Measurements from ENCODE around the gene SLC6A8. TPM values are rescaled to one million over a fixed set of nuclear protein-coding genes. Genes with fewer than 3 reads are reported as not detected.
A peak's percentile ranks its signal among the peaks of the same experiment; 100 is the strongest.
"Not testable (repeated sequence)": the region's sequence is repeated elsewhere in the genome, so short reads cannot be mapped to it uniquely, and the experiment has no call there.

Gene SLC6A8
- total RNA-seq, 1 experiment from 2014 or later = 9.5 TPM

DNA sequence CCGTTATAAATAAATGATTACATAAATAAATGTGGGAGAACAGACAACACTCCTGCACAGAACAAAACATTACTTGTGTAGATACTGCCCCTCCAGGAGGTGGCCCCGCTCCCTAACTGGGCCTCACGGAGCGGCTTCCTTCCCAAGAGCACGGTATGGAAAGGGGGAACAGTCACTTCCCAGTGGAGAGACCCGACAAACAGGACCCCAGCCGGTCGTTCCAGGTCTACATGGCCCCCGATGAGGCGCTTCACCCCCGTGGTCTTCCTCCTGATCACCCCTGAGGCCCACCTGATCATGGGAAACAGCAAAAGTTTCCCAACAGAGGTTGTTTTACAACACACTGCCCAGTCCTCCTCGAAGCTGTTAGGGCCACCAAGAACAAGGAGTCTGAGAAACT is 6.6 kb upstream of the SLC6A8 start:
- Histone ChIP-seq H3K4me3 (no peak overlapping the region), H3K36me3 (no peaks in the 10 kb centered on the region), H3K9me3 (replicated peaks) (no peaks in the 10 kb centered on the region), H3K27ac (no peak overlapping the region), H3K4me1 (no peaks in the 10 kb centered on the region), H3K27me3 (no peaks in the 10 kb centered on the region)
- DNase-seq = no peak

DNA sequence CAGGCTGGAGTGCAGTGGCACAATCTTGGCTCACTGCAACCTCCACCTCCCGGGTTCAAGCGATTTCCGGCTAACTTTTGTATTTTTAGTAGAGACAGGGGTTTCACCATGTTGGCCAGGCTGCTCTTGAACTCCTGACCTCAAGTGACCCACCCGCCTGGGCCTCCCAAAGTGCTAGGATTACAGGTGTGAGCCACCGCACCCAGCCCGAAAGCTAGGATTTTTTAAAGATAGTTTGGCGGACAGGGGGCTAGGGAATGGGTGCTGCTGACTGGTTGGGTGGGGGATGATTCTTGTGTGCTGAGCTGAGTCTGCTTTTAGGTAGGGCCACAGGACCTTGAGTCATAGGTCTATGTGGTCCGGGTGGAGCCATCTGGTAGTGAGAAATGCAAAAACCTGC is 4.2 kb upstream of the SLC6A8 start:
- H3K4me1 ChIP-seq; H3K36me3 ChIP-seq; DNase-seq; H3K9me3 ChIP-seq (replicated peaks); H3K27me3 ChIP-seq; H3K4me3 ChIP-seq; H3K27ac ChIP-seq: not testable (repeated sequence)

DNA sequence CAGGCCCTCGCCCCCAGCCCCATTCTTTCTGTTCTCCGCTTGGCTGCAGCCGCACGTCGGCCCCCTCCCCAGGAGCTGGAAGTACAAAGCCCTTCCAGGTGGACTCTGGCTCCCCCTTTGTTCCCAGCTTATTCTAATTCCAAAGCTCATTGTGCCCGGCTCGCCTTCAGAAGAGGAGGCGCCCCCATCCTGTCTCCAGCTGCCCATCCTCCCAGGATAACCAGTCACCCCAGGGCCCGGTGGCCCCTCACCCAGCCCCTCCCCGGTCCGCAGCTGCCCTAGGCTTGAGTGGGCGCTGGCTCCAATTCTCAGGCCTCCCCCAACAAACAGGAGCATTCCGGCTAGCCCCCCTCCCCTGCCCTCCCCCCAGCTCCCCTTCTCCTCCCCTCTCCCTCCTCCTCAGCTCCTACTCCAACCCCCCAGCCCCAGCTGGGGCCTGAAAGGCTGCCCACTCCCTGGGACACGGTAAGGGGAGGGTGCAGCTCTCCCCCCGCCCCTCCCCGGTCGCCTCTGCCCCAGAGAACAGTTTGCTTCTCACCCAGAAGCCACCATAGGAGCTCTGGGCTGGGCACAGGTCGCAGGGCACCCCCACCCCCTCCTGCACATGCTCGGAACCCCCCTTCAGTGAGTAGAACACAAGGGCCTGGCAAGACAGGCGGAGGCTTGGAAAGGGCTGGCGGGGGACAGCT is 3.1 kb upstream of the SLC6A8 start:
- Histone ChIP-seq H3K4me1 (no peaks in the 10 kb centered on the region), H3K27ac (no peak overlapping the region), H3K36me3 (no peaks in the 10 kb centered on the region), H3K4me3 (no peak overlapping the region), H3K27me3 (no peaks in the 10 kb centered on the region), H3K9me3 (replicated peaks) (no peaks in the 10 kb centered on the region)
- DNase-seq = no peak

DNA sequence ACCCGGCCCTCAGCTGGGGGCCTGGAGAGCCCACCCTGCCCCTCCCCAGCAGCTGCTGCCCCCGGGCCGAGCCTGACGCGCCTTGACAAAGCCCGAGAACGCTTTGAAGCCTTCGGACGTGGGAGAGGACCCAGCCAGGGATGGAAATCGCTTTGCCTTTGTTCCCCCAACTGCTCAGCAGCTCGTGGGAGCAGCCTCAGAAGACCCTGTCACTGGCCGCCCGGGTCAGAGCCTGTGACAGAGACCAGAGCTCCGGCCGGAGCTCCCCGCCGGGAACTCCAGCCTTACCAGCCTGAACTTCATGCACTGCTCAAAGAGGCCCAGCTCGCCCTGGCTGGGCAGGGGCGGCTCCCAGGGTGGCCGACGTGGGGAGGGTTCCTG is 2.6 kb upstream of the SLC6A8 start:
- Histone ChIP-seq H3K9me3 (replicated peaks) (no peaks in the 10 kb centered on the region), H3K4me3 (no peak overlapping the region), H3K36me3 (no peaks in the 10 kb centered on the region), H3K27me3 (no peaks in the 10 kb centered on the region), H3K27ac (no peak overlapping the region), H3K4me1 (no peaks in the 10 kb centered on the region)
- no peak for DNase-seq

DNA sequence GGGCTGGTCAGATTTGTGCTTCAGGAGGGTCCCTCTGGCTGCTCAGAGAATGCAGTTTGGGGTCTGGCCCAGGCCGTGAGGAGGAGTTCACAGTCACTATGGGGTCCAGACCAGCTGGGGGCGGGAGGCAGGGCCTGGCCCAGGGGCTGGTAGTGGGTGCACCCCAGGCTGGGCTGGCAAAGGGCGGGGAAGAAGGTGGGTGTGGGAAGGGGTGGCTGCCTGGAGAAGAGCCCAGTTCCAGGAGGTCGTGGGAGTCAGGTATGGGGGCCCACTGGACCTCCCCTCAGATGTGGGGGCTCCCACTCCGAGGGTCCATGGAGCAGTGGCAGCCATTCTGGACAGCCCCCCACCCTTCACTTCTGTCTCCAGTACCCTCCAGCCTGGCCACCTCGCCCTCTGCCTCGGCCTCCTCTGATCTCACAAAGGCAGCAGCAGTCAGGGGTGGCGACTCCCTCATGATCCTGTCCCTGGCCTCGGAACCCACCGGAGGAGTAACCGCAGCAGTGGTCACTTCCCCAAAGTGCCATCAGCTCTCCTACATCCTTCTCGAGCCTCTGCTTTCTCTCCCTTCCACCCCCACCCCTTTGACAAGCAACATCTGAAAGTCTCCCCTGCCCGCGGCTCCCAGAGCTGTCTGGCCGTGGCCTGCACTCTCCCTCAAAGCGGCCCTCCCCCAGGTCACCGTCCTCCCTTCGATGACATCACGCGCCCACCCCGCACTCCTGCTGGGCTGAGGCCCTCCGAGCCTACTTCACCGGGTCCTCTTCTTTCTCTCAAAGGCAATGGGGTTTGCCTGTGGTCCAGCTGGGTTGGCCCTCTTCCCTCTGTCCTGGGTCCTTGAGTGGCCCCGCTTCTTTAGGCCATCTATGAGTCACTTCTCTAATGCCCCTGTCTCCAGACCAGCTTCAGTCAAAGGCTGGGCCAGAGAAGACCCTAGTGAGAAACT is 1.7 kb upstream of the SLC6A8 start:
- no peak overlapping the region for H3K4me3 ChIP-seq
- no peaks in the 10 kb centered on the region for H3K4me1 ChIP-seq
- H3K27ac ChIP-seq = no peak overlapping the region
- no peak for DNase-seq
- no peaks in the 10 kb centered on the region for H3K9me3 ChIP-seq (replicated peaks)
- H3K27me3 ChIP-seq = no peaks in the 10 kb centered on the region
- H3K36me3 ChIP-seq = no peaks in the 10 kb centered on the region

DNA sequence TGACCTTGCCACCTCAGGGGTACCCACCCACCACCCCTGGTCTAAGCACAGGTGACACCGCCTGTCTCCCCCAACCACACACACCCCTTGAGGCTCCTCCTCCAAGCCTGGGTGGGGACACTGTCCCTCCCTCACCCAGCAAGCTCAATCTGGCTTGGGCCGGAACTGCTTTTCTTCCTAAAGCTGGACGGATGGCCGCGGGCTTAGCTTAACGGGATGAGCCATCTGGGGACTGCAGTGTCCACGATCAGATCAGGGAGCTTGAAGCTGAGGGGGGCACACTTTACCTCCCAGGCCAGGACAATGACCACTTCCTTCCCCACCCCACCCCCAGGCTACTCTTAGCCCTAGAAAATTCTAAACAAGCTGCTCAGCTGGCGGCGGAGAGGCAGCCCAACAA is 1.0 kb upstream of the SLC6A8 start:
- Histone ChIP-seq H3K36me3 (no peaks in the 10 kb centered on the region), H3K4me3 (no peak overlapping the region), H3K27me3 (no peaks in the 10 kb centered on the region), H3K9me3 (replicated peaks) (no peaks in the 10 kb centered on the region), H3K27ac (no peak overlapping the region), H3K4me1 (no peaks in the 10 kb centered on the region)
- no peak for DNase-seq

DNA sequence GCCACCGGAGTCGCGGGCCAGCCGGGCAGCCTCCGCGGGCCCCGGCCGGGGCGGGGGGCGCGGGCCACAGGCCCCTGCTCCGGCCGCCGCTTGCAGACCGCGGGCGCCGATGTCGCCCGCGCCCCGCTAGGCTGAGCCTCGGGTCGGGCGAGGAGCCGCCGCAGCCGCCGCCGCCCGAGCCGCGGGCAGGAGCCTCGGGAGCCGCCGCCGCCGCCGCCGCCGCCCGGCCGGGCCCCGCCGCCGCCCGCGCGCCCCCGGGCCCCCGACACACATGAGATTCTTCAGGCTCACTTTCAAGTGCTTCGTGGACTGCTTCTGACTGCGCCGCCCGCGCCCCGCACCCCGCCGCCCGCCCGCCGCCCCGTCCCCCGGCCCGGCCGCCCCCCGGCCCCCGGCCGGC is 345 bp downstream of the SLC6A8 start:
- Histone ChIP-seq H3K27ac (no peak overlapping the region), H3K27me3 (no peaks in the 10 kb centered on the region), H3K9me3 (replicated peaks) (no peaks in the 10 kb centered on the region), H3K36me3 (no peaks in the 10 kb centered on the region), H3K4me1 (no peaks in the 10 kb centered on the region), H3K4me3 (no peak overlapping the region)
- no peak for DNase-seq

DNA sequence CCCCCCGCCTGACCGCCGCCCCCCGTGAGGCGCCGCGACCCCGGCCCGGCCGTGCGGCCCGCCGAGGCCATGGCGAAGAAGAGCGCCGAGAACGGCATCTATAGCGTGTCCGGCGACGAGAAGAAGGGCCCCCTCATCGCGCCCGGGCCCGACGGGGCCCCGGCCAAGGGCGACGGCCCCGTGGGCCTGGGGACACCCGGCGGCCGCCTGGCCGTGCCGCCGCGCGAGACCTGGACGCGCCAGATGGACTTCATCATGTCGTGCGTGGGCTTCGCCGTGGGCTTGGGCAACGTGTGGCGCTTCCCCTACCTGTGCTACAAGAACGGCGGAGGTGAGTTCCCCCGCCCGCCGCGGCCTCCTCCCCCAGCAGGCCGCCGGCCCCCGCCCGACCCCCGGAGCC is 780 bp downstream of the SLC6A8 start:
- Histone ChIP-seq H3K27me3 (no peaks in the 10 kb centered on the region), H3K4me1 (no peaks in the 10 kb centered on the region), H3K4me3 (peak overlapping the region; percentile 52), H3K9me3 (replicated peaks) (no peaks in the 10 kb centered on the region), H3K36me3 (no peaks in the 10 kb centered on the region), H3K27ac (no peak overlapping the region)
- no peak for DNase-seq

DNA sequence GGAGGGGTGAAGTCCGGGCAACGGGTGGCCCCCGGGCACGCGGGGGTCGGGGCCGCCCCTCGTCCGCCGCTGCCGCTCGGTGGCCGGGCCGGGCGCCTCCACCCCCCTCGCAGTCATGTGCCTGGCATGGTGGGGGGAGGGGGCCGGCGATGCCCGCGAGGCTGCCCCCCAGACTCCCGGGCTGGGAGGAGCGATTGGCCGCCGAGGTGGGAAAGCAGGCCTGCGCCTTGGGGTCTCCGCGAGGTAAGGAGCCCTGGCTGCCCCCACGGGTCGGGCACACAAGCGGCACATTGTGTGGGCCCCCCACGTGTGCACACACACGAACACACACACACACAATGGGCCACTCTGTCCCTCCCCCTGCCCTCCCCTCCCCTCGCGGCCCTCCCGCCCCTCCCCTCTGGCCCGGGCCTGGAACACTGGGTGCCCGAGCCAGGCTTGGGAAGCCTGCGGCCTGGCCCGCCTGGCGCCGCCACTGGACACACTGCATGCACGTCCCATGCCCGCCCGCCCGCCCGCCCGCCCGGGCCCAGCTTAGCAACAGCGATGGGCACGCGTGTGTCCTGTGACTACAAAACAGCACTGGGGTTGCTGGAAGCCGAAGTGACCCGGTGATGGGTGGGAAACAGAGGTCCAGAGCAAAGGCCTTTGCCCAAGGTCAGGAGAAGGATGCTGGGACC is 1.3 kb downstream of the SLC6A8 start:
- Histone ChIP-seq H3K4me3 (peak overlapping the region; percentile 52), H3K27me3 (no peaks in the 10 kb centered on the region), H3K36me3 (no peaks in the 10 kb centered on the region), H3K27ac (no peak overlapping the region), H3K9me3 (replicated peaks) (no peaks in the 10 kb centered on the region), H3K4me1 (no peaks in the 10 kb centered on the region)
- DNase-seq = peak in 1 of 2 experiments; percentile 26

DNA sequence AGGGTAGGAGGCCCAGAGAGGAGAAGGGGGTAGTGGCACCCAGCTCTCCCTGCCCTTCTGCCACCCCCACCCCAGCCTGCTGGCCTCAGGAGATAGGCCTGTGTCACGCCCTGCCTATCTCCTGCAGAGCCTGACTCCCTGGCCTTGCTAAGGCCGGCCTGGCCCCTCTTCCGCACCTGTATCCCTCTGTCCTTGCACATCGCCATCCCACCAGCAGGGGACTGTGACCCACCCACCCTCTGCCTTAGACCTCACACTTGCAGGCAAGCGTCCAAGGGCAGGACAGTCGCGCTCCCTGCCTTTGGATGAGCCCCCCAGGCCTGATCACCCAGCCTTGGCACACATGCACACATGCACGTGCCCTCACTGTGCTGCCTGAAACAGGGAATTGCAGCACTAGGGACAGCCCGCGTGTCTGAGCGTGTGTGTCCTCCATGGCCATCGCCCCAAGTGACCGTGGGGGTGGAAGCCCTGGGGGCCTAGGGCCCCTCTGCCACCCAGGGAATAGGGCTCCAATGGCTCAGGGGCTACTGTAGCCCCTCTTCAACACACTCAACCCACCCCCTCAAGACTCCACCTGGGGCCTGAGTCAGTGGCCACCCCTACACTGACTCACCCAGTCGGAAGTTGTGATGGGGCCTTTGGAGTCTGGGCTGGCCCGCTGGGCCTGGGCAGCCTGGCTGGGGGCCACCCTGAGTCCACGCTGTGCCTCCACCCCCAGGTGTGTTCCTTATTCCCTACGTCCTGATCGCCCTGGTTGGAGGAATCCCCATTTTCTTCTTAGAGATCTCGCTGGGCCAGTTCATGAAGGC is 2.1 kb downstream of the SLC6A8 start:
- Histone ChIP-seq H3K4me1 (no peaks in the 10 kb centered on the region), H3K9me3 (replicated peaks) (no peaks in the 10 kb centered on the region), H3K36me3 (no peaks in the 10 kb centered on the region), H3K27ac (no peak overlapping the region), H3K27me3 (no peaks in the 10 kb centered on the region), H3K4me3 (no peak overlapping the region)
- DNase-seq = no peak

DNA sequence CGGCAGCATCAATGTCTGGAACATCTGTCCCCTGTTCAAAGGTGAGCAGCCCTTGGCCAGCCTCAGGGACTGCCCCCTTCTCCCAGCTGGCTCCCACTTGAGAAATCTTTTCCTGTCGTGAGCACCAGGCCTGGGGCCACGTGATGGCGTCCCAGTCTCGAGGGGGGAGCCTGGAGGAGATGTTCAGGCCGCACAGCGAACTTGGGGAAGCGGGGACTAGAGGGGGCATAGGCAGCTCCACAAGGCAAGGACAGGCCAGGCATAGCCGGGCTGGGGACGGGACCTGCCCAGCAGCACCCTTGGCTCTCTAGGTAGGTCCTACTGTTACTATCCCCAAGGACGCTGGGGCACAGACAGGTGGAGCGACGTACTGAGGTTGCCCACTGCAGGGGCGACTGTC is 2.7 kb downstream of the SLC6A8 start:
- no peak for DNase-seq
- Histone ChIP-seq H3K27ac (no peak overlapping the region), H3K4me3 (no peak overlapping the region), H3K4me1 (no peaks in the 10 kb centered on the region), H3K36me3 (no peaks in the 10 kb centered on the region), H3K27me3 (no peaks in the 10 kb centered on the region), H3K9me3 (replicated peaks) (no peaks in the 10 kb centered on the region)

DNA sequence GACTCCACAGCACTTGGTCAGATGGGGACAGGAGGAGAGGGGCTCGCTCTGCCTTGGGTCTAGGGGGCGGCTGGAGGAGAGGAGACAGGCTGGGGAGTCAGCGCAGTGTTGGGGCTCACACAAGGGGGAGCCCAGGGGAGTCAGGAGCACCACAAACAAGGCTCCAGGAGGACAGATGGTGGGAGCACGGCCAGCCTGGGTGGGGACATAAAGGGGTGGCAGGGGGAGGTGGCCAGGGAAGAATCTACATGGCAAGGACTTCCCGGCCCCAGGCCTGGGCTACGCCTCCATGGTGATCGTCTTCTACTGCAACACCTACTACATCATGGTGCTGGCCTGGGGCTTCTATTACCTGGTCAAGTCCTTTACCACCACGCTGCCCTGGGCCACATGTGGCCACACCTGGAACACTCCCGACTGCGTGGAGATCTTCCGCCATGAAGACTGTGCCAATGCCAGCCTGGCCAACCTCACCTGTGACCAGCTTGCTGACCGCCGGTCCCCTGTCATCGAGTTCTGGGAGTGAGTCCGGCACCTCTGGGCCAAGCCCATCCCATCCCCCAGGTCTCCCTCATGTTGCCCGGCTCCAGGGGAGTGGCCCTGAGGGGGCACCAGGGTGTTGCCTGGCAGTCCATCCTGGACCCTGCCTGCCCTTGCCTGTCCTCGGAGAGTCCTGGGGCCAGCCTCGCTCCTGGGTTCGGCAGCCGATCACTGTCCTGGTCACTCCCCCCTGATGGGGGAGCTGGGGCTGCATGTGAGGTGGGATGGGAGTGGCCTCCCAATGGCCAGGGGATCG is 3.5 kb downstream of the SLC6A8 start:
- not testable (repeated sequence) for H3K27me3 ChIP-seq; H3K4me1 ChIP-seq; DNase-seq; H3K4me3 ChIP-seq; H3K27ac ChIP-seq; H3K36me3 ChIP-seq; H3K9me3 ChIP-seq (replicated peaks)

DNA sequence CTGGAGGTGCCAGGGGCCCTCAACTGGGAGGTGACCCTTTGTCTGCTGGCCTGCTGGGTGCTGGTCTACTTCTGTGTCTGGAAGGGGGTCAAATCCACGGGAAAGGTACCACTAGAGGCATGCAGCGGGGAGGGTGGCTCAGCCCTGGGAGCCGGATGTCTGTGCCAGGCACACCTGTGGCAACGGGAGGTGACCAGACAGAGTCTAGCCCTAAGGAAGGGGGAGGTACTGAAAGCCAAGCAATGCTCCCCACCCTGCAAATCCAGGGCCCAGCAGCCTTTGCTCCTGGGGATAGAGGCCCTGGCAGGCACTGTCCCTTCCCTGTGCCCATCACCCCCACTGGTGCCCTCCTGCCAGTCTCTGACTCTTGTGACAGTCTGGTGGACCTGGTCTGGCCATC is 4.3 kb downstream of the SLC6A8 start:
- H3K4me1 ChIP-seq = no peaks in the 10 kb centered on the region
- H3K9me3 ChIP-seq (replicated peaks) = no peaks in the 10 kb centered on the region
- H3K27me3 ChIP-seq = no peaks in the 10 kb centered on the region
- no peak overlapping the region for H3K4me3 ChIP-seq
- no peak overlapping the region for H3K27ac ChIP-seq
- DNase-seq = no peak
- no peaks in the 10 kb centered on the region for H3K36me3 ChIP-seq

DNA sequence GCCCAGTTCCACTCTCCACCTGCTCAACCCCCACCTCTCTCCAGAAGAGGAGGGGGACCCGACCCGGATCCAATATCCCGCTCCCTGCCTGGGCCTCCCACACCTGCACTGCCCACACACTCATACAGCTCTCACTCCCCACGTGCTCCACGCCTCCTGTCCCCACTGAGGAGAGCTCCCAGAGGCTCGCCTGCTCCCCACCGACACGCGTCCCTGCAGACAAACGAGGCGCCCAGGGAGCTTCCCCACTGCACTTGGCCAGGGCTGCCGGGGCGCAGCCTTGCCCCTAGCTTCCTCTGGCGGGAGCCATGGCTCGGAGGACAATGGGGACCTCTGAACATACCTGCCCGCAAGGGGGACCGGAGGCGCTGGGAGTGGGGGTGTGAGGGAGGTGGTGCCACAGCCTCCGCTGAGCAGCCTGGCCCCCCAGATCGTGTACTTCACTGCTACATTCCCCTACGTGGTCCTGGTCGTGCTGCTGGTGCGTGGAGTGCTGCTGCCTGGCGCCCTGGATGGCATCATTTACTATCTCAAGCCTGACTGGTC is 5.0 kb downstream of the SLC6A8 start:
- no peaks in the 10 kb centered on the region for H3K9me3 ChIP-seq (replicated peaks)
- no peaks in the 10 kb centered on the region for H3K36me3 ChIP-seq
- no peaks in the 10 kb centered on the region for H3K4me1 ChIP-seq
- no peaks in the 10 kb centered on the region for H3K27me3 ChIP-seq
- H3K27ac ChIP-seq = no peak overlapping the region
- no peak overlapping the region for H3K4me3 ChIP-seq
- DNase-seq = no peak
